ENCODE measurements around the gene PTPRN2.
"Not testable (repeated sequence)": the region's sequence is repeated elsewhere in the genome, so short reads cannot be mapped to it uniquely, and the experiment has no call there.

The PTPRN2 gene

GRCh38 chr7:157847756-157848487 is 739.7 kb downstream of the PTPRN2 start:
- DNase-seq, result not testable (repeated sequence)

- not testable (repeated sequence) for DNase-seq
Measured at GRCh38 chr7:157846746-157847145, 740.9 kb downstream of the PTPRN2 start.

- DNase-seq, result no peak
Measured at GRCh38 chr7:157846271-157846670, 741.4 kb downstream of the PTPRN2 start.

- DNase-seq, result no peak
Measured at GRCh38 chr7:157845203-157845835, 742.3 kb downstream of the PTPRN2 start.

- no peak for DNase-seq
Measured at GRCh38 chr7:157844611-157845010, 743.0 kb downstream of the PTPRN2 start.

GRCh38 chr7:157844141-157844540 is 743.5 kb downstream of the PTPRN2 start:
- DNase-seq, result no peak

GRCh38 chr7:157843336-157844140 is 744.1 kb downstream of the PTPRN2 start:
- DNase-seq, result no peak

- DNase-seq, result no peak
Measured at GRCh38 chr7:157841773-157842370, 745.8 kb downstream of the PTPRN2 start.

- DNase-seq, result no peak
Measured at GRCh38 chr7:157840914-157841772, 746.5 kb downstream of the PTPRN2 start.

- no peak for DNase-seq
Measured at GRCh38 chr7:157840174-157840913, 747.3 kb downstream of the PTPRN2 start.

GRCh38 chr7:157839672-157840167 is 747.9 kb downstream of the PTPRN2 start:
- no peak for DNase-seq

GRCh38 chr7:157839226-157839625 is 748.4 kb downstream of the PTPRN2 start:
- no peak for DNase-seq

- no peak for DNase-seq
Measured at GRCh38 chr7:157837561-157837960, 750.1 kb downstream of the PTPRN2 start.

GRCh38 chr7:157837047-157837446 is 750.6 kb downstream of the PTPRN2 start:
- DNase-seq, result no peak

GRCh38 chr7:157834501-157835163 is 753.0 kb downstream of the PTPRN2 start:
- DNase-seq, result no peak

GRCh38 chr7:157832866-157833607 is 754.6 kb downstream of the PTPRN2 start:
- no peak for DNase-seq

GRCh38 chr7:157832421-157832820 is 755.2 kb downstream of the PTPRN2 start:
- DNase-seq, result no peak

- peak; percentile 58 for DNase-seq
Measured at GRCh38 chr7:157832006-157832405, 755.6 kb downstream of the PTPRN2 start.

GRCh38 chr7:157831143-157831905 is 756.3 kb downstream of the PTPRN2 start:
- no peak for DNase-seq

Measured in NCI-H510A (cell line).